ENCODE measurements around the gene ADH6.

DNA sequence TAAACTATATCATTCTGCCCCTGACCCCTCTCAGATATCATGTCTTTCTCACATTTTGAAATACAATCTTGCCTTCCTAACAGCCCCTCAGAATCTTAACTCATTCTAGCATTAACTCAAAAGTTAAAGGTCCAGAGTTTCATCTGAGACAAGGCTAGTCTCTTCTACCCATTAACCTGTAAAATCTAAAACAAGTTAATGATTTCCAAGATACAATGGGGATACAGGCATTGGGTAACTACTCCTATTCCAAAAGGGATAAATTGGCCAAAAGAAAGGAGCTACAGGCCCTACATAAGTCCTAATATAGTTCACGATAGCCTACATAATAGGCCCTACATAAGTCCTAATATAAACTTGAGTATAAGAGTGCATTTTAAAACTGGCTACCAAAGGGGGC is 18.9 kb downstream of the ADH6 start:
- TF ChIP-seq, protein P1, sequence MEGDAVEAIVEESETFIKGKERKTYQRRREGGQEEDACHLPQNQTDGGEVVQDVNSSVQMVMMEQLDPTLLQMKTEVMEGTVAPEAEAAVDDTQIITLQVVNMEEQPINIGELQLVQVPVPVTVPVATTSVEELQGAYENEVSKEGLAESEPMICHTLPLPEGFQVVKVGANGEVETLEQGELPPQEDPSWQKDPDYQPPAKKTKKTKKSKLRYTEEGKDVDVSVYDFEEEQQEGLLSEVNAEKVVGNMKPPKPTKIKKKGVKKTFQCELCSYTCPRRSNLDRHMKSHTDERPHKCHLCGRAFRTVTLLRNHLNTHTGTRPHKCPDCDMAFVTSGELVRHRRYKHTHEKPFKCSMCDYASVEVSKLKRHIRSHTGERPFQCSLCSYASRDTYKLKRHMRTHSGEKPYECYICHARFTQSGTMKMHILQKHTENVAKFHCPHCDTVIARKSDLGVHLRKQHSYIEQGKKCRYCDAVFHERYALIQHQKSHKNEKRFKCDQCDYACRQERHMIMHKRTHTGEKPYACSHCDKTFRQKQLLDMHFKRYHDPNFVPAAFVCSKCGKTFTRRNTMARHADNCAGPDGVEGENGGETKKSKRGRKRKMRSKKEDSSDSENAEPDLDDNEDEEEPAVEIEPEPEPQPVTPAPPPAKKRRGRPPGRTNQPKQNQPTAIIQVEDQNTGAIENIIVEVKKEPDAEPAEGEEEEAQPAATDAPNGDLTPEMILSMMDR (IDR thresholded peaks at IDR 0.05): no peak
- no peak for TF ChIP-seq ZFX (IDR thresholded peaks at IDR 0.05; ENCODE audit: borderline replicate concordance)

Data from 22Rv1 (cell line).